HG03064 (cell line): Measurements from ENCODE around the gene PON3.

ENCODE experiments used
- ATAC-seq: cut with Tn5 transposase; IDR thresholded peaks from one replicate; pipeline ENCODE4 v1.9.1; 2021; ENCODE audit warnings: low read depth; ENCODE audit not compliant: unreplicated experiment

Gene PON3

GRCh38 chr7:95396136-95397032 is at the start of gene PON3:
PON3 (minus strand) TSS chr7:95396375; CDS start chr7:95396350, 25 bp downstream.
- no peak for ATAC-seq

- ATAC-seq, result no peak
Observed at GRCh38 chr7:95444796-95445195, 48.6 kb upstream of the PON3 start.

- no peak for ATAC-seq
Observed at GRCh38 chr7:95441042-95441823, 45.1 kb upstream of the PON3 start.

- ATAC-seq, result no peak
Observed at GRCh38 chr7:95440394-95441038, 44.3 kb upstream of the PON3 start.

GRCh38 chr7:95436407-95436806 is 40.2 kb upstream of the PON3 start:
- no peak for ATAC-seq

- ATAC-seq, result no peak
Observed at GRCh38 chr7:95435422-95435780, 39.2 kb upstream of the PON3 start.

GRCh38 chr7:95434557-95435421 is 38.6 kb upstream of the PON3 start, which contains the start of gene PON2:
PON2 (minus strand) TSS chr7:95435028; CDS start chr7:95434951, 77 bp downstream.
- peak; percentile 89 for ATAC-seq

GRCh38 chr7:95433952-95434556 is 37.9 kb upstream of the PON3 start:
- no peak for ATAC-seq

GRCh38 chr7:95433129-95433528 is 37.0 kb upstream of the PON3 start:
- no peak for ATAC-seq

- no peak for ATAC-seq
Observed at GRCh38 chr7:95432606-95433005, 36.4 kb upstream of the PON3 start.

- ATAC-seq, result no peak
Observed at GRCh38 chr7:95430864-95431263, 34.7 kb upstream of the PON3 start.

- no peak for ATAC-seq
Observed at GRCh38 chr7:95429241-95429990, 33.2 kb upstream of the PON3 start.

GRCh38 chr7:95427914-95428516 is 31.8 kb upstream of the PON3 start:
- ATAC-seq, result no peak

- no peak for ATAC-seq
Observed at GRCh38 chr7:95427166-95427565, 31.0 kb upstream of the PON3 start.

GRCh38 chr7:95425694-95426093 is 29.5 kb upstream of the PON3 start:
- ATAC-seq, result no peak

GRCh38 chr7:95424716-95425115 is 28.5 kb upstream of the PON3 start:
- no peak for ATAC-seq

- no peak for ATAC-seq
Observed at GRCh38 chr7:95421847-95422444, 25.8 kb upstream of the PON3 start.
